ENCODE results near the gene MPC1L.

GRCh38 chrX:40603446-40603845 lies 19.8 kb upstream of the MPC1L start:
- TF ChIP-seq CREB5 (CRISPR knock-in tag; IDR thresholded peaks at IDR 0.05; ENCODE audit: low read depth) (no peak), PATZ1 (CRISPR knock-in tag; IDR thresholded peaks at IDR 0.05; ENCODE audit: borderline replicate concordance) (no peak), ZFP3 (CRISPR knock-in tag; IDR thresholded peaks at IDR 0.05) (no peak), RARB (CRISPR knock-in tag; IDR thresholded peaks at IDR 0.05) (no peak), ZNF8 (CRISPR knock-in tag; IDR thresholded peaks at IDR 0.05) (no peak), OSR1 (CRISPR knock-in tag; IDR thresholded peaks at IDR 0.05) (no peak)
